NCI-H2081 treated with DMSO at 0.1 percent for 48 hours (cell line): ENCODE measurements around the gene VAMP1.
"Not testable (repeated sequence)": the region's sequence is repeated elsewhere in the genome, so short reads cannot be mapped to it uniquely, and the experiment has no call there.

Experiments
- DNase-seq: peaks from one replicate; lab custom pipeline; 2025; lab: John Stamatoyannopoulos, UW

Gene VAMP1, protein sequence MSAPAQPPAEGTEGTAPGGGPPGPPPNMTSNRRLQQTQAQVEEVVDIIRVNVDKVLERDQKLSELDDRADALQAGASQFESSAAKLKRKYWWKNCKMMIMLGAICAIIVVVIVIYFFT

DNA sequence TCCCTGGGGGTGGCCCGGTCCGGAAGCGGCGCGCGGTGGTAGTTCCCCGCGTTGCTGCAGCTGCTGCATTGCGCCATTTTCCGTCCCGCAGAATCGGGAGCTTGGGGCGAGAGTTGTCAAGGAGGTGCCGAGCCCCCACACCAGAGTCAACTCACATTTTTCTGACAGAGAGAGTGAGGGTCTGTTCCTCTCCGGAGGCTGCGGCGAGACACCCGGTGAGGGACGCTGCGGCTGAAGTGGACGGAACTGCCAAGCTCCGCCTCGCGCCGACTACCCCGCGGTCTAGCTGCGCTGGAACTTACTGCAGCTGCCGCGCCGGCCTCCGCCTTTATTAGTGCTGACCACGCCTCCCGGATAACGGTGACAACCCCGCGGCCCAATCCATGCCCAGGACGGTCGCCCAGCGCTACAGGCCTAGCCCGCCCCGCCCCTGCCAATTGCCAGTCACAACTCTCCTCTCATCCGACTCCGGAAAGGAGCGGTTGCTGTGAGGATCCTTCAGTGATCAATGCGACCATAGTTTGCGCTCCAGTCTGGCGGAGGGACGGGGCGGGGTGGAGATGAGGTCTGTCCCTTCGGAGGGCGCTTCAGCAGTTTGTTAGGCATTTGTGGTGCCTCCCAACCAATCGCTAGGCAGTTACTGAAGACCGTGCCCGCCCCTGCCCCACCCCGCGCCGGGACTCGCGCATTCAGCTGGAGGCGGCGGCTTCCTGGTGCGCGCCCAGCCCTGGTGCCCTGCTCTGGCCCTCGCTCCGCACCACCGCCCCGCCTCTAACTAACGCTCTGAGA, at the start of gene VAMP1:
Gene VAMP1, minus strand, starts transcription at position 303 of the 789 bp plus-strand sequence. Its CDS starts 146 bp downstream, at position 157.
- peak; percentile 85 for DNase-seq

DNA sequence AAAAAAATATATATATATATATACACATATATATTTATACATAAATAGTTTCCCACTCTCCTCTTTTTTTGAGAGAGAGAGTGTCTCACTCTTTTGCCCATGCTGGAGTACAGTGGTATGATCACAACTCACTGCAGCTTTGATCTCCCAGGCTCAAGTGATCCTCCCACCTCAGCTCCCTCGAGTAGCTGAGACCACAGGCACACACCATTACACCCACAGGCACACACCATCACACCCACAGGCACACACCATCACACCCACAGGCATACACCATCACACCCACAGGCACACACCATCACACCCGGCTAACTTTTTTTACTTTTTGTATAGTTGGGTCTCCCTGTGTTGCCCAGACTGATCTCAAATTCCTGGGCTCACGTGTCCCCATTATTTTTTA, 49.7 kb upstream of the VAMP1 start:
- no peak for DNase-seq

DNA sequence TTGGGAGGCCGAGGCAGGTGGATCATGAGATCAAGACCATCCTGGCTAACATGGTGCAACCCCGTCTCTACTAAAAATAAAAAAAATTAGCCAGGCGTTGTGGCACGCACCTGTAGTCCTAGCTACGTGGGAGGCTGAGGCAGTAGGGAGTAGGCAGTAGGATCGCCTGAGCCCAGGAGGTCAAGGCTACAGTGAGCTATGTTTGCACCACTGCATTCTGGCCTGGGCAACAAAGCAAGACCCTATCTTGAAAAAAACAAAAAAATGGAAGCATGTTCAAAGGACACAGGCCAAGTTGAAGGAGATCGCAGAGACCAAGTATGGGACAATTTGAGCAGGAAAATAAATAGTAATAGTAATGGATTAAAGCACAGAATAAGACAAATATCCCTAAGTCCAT, 37.6 kb upstream of the VAMP1 start:
- no peak for DNase-seq

DNA sequence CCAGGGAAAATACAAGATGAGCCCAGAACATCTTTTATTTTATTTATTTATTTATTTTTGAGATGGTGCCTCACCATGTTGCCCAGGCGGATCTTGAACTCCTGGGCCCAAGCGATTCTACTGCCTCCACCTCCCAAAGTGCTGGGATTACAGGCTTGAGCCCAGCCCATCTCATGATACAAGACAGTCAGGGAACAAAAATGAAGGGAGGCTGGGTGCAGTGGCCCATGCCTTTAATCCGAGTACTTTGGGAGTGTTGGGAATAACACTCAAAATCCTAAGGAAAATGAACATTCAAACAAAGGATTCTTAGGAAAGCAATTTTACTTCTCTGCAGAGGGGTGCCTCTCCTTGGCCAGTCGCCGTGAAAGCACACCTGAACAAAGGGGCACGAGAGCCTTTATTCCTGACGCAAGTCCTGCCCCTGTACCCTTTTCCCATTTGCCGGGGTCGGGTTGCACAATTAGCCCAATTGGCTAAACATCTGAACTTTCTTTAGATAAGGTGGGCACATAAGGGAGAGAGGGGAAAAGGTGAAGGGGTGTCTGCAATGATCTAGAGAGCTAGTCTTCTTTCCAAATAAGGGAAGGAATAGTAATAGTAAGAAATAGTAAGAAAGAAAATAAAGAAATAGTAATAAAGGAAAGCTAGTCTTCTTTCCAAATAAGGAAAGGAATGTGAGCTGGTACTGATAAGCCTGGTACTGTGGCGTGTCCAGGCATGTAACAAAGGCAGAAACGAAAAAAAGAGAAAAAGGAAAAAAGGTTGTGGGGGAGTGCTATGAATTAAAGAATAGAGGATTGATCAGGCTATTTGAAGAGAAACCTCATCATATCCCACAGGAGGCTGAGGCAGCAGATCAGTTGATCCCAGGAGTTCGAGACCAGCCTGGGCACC, 36.9 kb upstream of the VAMP1 start:
- DNase-seq = no peak

DNA sequence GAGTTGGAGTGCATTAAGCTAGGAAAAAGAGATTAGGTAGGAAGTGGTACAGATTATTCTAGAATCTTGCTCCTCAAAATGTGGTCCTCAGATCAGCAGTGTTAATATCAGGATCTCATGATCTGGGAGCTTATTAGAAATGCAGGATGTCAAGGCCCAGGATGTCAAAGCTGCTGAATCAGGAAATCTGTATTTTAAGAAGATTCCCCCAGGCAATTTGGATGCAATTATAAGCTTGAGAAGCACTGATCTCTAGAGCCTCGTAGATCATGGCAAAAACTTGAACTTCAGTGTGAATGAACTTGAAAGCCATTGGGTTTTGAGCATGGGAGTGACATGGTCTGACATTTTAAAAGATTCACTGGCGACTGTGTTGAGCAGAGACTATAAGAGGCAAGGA, 30.0 kb upstream of the VAMP1 start:
- no peak for DNase-seq

DNA sequence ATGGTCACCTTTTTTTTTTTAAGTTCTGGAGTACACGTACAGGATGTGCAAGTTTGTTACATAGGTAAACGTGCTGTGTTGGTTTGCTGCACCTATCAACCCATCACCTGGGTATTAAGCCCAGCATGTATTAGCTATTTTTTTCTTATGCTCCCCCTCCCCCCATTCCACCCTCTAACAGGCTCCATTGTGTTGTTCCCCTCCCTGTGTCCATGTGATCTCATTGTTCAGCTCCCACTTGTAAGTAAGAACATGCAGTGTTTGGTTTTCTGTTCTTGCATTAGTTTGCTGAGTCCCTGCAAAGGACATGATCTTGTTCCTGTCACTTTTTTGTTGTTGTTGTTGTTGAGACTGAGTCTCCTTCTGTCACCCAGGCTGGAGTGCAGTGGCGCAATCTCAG, 26.8 kb upstream of the VAMP1 start:
- not testable (repeated sequence) for DNase-seq

DNA sequence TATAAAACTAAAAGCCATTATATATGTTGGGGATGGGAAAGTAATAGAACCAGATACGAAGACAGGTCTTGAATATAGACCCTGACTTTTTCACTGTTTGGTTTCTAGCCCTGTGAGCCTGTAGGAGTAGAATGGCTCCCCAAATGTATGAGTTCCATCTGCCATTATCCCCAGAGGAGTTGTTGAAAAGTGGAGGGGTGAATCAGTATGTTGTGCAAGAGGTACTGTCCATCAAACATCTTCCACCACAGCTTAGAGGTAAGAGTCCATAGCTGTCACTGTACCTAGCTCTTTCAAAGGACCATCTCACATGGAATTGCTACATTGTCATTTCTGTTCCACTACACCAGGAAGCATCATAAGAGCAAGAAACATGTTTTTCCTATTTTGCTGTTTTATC, 24.5 kb upstream of the VAMP1 start:
- DNase-seq = no peak

DNA sequence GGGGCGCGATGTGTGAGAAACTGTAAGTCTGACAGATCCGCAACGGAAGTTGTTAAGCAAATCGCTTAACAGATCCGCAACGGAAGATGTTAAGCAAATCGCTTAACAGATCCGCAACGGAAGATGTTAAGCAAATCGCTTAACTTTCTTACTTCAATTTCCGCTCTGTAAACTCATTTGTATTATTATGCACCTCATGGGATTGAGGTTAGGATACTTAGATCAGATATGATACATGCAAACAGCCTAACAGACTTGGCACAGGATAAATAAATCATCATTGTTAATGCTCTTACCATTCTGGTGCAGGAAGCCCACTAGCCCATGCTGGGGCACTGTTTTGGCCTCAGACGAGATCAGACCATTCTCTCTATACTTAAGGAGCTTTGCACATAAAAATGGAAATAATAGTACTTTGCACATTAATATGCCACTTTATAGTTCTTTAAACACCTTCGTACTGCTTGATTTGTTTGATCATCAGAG, 23.8 kb upstream of the VAMP1 start:
- no peak for DNase-seq

DNA sequence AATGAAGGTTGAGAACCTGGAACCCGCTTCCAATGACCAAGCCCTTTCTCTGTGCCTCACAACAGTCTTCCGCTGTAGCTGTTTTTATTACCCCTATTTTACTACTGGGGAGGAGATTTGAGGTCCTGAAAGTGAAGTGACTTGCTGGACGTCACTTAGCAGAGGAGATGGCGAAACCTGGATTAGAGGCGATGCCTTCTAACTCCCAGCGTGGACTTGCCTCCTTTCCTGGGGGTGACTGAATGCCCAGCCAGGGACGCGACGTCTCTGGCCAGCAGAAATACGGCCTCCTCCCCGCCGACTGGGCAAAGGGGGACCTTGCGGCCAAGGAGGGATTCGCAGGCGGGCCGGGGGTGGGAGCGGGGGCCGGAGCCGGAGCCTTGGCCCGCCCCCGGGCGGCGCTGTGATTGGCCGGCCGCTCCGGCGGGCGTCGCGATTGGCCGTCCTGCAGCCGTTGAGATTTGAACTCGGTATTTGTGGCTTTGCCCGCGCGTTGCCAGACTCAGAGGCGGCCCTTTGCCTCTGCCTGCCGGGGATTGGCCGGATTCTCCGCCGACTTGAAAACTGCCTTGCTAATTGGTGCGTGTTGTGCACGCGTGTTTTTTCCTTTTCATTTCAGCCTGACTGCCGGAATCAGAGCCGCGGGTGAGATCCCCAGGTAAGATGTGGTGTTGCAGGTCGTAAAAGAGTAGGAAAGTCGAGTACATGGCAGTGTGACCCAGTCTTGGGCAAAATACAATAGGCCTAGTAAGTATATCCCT, 23.2 kb upstream of the VAMP1 start, which contains the start of gene NCAPD2:
Gene NCAPD2, plus strand, starts transcription at position 606 of the 761 bp plus-strand sequence. CDS start 997 bp downstream, outside the sequence.
- peak; percentile 90 for DNase-seq

DNA sequence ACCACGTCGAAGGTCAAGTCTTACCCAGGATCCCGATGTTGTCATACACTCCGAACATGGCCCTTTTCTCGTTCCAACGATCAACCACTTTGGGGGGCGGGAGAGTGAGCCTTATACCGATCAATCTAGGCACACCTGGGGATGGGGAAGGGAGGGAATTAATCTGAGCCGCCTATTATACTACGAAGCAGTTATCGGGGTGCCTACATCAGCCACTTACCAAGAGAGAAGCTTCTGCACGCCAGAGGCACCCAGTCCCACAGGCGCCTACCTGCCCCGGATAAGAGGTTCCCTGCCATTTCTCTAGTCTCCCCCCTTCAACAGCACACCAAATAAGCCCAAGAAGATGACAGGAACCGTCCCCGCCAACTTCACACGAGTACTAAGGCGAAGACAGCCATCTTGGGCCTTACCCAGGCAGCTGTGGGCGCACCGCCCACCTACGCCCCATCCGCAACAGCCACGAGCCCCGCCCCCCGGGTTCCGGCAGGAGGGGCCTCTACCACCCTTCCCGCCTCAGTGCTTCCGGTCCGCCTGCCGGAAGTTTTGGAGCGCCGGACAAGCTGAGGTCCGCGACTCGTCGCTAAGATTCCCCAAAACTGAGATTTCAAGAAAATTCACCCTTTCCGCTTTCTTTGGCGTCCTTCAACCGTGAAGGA, 22.5 kb upstream of the VAMP1 start, which contains the start of gene MRPL51:
Gene MRPL51, minus strand, starts transcription at position 425 of the 659 bp plus-strand sequence. Its CDS starts 126 bp downstream, at position 299.
- DNase-seq = peak; percentile 74

DNA sequence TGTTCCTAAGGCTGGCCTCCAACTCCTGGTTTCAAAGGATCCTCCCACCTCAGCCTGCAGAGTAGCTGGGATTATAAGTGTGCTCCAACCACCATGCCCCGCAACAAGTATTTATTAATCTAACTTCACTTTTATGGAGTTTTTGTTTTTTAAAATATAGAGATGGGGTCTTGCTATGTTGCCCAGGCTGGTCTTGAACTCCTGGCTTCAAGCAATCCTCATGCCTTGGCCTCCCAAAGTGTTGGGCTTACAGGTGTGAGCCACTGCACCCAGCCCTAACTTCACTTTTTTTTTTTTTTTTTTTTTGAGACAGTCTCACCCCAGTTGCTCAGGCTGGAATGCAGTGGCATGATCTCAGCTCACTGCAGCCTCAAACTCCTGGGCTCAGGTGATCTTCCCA, 20.2 kb upstream of the VAMP1 start:
- not testable (repeated sequence) for DNase-seq

DNA sequence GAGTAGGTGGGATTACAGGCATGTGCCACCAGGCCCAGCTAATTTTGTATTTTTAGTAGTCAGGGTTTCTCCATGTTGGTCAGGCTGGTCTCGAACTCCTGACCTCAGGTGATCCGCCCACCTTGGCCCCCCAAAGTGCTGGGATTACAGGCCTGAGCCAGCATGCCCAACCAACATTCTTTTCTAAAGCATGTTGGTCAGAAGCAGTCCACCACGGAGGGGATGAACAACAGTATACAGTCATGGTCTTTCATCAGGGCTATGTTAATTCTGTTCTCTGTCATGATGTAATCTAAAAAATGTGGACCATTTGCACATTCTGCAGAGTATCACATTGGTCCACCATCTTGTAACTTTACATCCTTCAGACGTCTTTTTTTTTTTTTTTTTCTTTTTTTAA, 19.0 kb upstream of the VAMP1 start:
- DNase-seq = no peak

DNA sequence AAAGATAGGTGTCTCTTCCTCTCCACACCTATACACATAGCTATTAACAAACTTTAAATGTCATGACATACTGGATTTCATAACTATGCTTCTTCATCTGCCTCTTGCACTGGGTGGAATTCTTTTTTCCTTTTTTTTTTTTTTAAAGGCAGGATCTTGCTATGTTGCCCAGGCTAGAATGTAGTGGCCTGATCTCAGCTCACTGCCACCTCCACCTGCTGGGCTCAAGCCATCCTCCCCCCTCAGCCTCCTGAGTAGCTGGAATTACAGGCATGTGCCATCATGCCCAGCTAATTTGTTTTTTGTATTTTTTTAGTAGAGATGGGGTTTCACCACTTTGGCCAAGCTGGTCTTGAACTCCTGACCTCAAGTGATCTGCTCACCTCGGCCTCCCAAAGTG, 17.8 kb upstream of the VAMP1 start:
- no peak for DNase-seq

DNA sequence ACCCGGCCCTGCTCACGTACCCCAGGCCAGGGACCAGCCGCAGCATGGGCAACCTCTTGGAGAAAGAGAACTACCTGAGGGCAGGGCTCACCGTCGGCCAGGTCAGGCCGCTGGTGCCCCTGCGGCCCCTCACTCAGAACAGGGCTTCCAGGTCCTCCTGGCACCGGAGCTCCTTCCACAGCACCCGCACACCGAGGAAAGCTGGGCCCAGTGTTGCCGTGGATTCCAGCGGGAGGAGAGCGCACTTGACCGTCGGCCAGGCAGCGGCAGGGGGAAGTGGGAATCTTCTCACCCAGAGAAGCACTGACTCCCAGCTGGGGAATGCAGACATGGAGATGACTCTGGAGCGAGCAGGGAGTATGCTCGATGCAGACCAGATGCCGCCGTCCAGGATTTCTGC, 7.9 kb upstream of the VAMP1 start:
- no peak for DNase-seq

DNA sequence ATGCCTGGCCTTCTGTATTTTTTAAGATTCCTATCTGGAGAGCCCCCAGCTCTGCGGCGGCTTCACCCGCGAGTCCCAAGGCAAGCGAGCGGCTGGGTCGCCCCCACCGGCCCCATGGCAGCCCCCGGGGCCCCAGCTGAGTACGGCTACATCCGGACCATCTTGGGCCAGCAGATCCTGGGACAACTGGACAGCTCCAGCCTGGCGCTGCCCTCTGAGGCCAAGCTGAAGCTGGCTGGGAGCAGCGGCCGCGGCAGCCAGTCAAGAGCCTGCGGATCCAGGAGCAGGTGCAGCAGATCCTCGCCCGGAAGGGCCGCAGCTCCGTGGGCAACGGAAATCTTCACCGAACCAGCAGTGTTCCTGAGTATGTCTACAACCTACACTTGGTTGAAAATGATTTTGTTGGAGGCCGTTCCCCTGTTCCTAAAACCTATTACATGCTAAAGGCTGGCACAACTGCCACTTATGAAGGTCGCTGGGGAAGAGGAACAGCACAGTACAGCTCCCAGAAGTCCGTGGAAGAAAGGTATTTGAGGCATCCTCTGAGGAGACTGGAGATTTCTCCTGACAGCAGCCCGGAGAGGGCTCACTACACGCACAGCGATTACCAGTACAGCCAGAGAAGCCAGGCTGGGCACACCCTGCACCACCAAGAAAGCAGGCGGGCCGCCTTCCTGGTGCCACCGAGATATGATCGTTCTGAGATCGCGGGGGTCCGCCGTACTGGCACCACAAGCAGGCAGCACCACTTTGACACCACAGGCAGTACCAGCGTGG, 7.3 kb upstream of the VAMP1 start:
- not testable (repeated sequence) for DNase-seq

DNA sequence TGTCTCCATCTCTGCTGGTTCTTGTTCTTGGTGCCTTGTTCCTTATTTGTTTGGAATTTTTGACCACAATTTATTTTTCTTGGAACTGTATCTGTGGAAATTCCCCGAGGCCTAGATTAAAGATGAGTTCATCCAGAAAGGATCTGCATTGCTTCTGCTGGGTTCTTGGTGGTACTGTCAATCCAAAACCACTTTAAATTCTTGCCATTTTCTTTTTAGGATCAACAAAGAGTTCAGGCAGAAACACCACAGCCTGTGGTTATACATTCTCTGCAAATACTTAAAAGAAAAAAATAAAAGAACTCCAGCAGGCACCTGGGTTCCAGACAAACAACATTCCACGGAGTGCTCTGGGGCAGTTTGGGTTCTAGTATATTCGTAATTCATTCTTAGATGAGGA, 6.0 kb upstream of the VAMP1 start:
- no peak for DNase-seq

DNA sequence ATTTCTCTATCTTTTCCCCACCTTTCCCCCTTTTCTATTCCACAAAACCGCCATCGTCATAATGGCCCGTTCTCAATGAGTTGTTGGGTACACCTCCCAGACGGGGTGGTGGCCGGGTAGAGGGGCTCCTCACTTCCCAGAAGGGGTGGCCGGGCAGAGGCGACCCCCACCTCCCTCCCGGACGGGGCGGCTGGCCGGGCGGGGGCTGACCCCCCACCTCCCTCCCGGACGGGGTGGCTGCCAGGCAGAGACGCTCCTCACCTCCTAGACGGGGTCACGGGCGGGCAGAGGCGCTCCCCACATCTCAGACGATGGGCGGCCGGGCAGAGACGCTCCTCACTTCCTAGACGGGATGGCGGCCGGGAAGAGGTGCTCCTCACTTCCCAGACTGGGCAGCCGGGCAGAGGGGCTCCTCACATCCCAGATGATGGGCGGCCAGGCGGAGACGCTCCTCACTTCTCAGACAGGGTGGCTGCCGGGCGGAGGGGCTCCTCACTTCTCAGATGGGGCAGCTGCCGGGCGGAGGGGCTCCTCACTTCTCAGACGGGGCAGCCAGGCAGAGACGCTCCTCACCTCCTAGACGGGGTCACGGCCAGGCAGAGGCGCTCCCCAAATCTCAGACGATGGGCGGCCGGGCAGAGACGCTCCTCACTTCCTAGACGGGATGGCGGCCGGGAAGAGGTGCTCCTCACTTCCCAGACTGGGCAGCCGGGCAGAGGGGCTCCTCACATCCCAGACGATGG, 4.9 kb upstream of the VAMP1 start:
- not testable (repeated sequence) for DNase-seq

DNA sequence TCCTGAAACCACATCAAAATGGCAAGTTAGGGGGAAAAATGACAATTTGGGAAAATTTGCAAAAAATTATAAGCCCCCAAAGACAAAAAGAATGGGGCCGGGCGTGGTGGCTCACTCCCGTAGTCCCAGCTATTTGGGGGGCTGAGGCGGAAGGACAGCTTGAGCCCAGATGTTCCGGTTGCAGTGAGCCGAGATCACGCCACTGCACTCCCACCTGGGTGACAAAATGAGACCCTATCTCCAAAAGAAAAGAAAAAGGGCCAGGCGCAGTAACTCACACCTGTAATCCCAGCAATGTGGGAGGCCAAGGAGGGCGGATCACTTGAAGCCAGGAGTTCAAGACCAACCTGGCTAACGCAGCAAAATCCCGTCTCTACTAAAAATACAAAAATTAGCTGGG, 2.0 kb upstream of the VAMP1 start:
- DNase-seq = no peak

DNA sequence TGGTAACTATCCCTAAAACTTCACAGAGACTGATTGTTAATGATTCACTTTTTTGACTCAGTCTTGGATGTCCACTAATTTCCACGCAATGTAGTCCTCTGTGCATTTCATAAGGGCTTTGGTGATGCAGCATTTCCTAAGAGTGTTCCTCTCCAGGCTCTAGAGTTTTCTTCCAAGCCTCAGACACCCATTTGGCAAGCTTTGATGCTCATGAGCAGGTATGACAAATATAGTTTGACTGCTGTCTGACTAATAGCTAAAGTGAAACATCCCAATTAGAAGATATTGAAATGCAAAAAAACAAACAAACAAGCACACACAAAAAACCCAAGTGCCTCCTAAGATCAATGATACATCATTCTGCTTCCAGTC, 1.5 kb upstream of the VAMP1 start:
- DNase-seq = no peak
